HG03342 (cell line): ENCODE data around the gene KLRC1.
"Not testable (repeated sequence)": the region's sequence is repeated elsewhere in the genome, so short reads cannot be mapped to it uniquely, and the experiment has no call there.

Experiments used
- ATAC-seq: cut with Tn5 transposase; IDR thresholded peaks from one replicate; pipeline ENCODE4 v1.9.1; 2021; ENCODE audit warnings: mild to moderate bottlenecking, moderate library complexity; ENCODE audit not compliant: unreplicated experiment

The KLRC1 gene

DNA sequence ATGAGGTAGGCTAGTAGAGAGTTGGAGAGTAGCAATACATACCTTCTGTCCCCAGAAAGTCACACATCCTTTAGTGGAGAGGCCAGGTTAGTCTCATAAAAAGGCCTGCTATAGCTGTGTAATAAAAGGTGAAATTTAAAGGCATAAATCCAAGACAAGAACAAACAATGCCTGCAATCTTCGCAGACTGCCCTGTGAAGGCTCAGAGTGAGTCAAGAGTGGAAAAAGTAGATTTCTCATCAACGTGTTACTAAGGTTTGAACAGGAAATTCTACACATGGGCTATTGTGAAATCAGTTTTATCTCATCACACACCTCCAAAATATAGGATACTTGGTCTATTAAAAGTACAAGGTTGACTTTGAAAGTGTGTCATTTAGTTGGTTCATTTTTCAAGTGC is at the start of gene KLRC1:
KLRC1 (minus strand) TSS at position 222 of the 400 bp plus-strand sequence. CDS start 2,221 bp downstream, outside the sequence.
- ATAC-seq = no peak

DNA sequence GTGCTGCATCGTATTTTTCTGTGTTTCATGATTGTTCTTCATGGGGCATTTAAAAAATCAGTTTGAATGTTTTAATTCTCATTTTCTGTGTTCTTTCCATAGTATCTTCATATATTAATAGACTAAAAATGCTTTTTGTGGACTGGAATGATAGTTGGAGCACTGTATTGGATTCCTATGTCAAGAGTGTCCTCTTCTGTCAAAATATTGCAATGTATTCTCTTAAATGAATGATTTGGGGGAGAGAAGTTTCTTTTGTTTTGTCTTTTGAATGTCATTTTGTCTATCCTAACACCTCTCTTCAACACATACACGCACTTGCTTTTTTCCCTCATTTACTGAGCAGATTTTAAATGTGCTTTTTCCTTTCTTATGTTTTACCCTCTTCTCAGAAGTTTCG is 47.9 kb upstream of the KLRC1 start:
- ATAC-seq = no peak

DNA sequence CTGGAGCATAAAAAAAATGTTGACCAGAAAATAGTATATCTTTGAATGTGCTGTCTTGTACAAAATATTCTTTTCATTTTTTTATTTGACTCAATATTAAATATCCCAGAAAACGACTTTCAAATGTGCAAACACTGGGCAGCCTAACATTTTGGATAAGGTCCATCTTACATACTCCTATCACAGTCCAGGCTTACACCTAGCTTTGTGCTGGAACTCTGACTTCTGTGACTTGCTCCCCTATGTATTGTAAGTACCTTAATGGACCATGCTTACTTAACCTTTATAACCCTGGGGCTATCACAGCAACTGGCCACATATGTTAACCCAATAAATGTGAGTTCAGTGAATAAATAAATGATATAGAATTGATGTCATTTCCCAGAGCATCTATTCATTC is 44.9 kb upstream of the KLRC1 start:
- no peak for ATAC-seq

DNA sequence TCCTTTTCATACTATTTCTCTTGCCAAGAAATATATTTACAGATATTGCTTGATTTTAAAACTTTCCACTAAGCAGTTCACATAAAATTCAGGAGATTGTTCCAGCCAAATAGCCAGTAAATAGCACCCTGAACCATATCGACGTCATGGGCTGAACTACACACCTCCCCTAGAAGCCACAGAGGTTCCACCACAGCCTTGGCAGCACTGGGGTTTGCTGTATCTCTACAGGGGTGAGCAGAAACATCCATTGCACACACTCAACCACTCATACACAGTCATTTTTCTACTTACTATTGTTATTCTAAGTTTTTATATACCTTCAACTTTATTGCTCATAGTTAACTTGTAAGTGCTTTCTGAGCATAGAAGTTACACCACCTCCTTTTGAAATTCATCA is 44.4 kb upstream of the KLRC1 start:
- no peak for ATAC-seq

DNA sequence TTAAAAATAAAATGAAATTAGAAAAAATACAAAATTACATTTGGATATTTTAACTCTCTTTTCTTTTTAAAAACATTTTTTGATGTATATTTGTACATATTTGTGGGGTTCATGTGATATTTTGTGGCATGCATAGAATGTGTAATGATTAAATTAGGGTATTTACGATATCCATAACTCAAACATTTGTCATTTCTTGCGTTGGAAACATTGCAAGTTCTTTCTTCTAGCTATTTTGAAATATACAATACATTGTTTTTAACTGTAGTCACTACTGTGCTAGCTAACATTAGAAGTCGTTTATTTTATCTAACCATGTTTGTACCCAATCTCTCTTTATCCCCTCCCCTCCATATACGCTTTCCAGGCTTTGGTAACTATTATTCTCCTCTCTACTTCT is 38.6 kb upstream of the KLRC1 start:
- ATAC-seq = no peak

DNA sequence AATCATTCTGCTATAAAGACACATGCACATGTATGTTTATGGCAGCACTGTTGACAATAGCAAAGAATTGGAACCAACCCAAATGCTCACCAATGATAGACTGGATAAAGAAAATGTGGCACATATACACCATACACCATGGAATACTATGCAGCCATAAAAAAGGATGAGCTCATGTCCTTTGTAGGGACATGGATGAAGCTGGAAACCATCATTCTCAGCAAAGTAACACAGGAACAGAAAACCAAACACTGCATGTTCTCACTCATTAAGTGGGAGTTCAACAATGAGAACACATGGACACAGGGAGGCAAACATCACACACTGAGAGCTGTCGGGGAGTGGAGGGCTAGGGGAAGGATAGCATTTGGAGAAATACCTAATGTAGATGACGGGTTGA is 34.2 kb upstream of the KLRC1 start:
- not testable (repeated sequence) for ATAC-seq

DNA sequence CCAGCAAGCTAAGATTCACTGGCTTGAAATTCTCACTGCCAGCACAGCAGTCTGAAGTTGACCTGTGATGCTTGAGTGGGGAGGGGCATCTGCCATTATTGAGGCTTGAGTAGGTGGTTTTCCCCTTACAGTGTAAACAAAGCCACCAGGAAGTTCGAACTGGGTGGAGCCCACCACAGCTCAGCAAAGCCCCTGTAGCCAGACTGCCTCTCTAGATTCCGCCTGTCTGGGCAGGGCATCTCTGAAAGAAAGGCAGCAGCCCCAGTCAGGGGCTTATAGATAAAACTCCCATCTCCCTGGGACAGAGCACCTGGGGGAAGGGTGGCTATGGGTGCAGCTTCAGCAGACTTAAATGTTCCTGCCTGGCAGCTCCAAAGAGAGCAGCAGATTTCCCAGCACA is 28.7 kb upstream of the KLRC1 start:
- ATAC-seq = not testable (repeated sequence)

DNA sequence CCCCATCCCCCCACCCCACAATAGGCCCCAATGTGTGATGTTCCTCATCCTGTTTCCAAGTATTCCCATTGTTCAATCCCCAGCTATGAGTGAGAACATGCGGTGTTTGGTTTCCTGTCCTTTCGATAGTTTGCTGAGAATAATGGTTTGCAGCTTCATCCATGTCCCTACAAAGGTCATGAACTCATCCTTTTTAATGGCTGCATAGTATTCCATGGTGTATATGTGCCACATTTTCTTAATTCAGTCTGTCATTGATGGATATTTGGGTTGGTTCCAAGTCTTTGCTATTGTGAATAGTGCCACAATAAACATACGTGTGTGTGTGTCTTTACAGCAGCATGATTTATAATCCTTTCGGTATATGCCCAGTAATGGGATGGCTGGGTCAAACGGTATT is 19.6 kb upstream of the KLRC1 start:
- not testable (repeated sequence) for ATAC-seq

DNA sequence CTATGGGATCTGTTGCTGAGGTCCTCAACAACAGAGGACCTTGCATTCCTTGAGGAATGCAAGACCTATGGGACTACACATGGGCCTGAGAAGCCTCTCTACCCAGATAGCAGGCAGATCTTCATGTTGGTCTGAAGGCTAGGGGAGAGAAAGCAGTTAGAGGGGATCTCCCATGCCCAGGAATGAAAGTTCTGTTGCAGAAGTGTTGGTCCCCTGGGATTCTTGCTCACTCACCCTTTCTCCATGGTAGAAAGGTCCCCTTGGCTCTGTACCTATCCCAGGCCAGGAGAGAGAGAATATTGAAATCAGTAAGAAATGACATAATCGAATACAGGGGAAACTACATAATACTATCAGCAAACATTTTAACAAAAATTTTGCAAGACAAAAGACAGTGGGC is 16.5 kb upstream of the KLRC1 start:
- no peak for ATAC-seq

DNA sequence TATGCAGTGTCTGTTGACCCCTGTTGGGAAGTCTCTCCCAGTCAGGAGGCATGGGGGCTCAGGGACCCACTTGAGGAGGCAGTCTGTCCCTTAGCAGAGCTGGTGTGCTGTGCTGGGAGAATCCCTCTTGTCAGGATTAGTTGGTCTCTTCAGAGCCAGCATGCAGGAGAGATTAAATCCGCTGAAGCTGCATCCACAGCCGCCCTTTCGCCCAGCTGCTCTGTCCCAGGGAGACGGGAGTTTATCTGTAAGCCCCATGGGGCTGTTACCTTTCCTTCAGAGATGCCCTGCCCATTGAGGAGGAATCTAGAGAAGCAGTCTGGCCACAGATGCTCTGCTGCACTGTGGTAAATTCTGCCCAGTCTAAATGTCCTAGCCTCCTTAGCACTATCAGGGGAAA is 13.1 kb upstream of the KLRC1 start:
- ATAC-seq = no peak

DNA sequence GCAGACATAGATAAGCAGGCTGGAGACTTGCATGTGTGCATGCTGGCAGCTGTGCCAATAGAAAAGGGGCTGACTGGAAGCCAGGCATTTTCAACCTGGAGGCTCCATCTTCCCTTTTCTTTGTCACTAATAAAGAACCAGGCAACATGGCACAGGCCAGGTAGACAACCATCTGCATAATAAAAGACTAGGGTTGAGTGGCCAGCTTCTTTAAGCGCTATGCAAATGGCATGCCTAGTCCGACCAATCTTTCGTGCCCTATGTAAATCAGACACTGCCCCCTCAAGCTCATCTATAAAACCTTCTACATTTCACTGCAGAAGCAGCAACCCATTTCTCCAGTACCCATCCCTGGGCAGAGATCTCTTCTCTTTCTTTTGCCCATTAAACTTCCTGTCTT is 4.6 kb upstream of the KLRC1 start:
- no peak for ATAC-seq

DNA sequence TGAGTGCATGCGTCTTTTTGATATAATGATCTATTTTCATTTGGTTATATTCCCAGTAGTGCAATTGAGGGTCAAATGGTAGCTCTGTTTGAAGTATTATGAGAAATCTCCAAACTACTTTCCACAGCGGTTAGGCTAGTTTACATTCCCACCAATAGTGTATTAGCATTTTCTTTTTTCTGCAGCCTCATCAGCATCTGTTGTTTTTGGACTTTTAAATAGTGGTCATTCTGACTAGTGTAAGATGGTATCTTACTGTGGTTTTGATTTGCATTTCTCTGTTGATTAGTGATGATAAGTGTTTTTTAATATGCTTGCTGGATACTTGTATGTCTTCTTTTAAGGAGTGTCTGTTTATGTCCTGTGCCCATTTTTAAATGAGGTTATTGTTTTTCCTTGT is 3.7 kb upstream of the KLRC1 start:
- no peak for ATAC-seq

DNA sequence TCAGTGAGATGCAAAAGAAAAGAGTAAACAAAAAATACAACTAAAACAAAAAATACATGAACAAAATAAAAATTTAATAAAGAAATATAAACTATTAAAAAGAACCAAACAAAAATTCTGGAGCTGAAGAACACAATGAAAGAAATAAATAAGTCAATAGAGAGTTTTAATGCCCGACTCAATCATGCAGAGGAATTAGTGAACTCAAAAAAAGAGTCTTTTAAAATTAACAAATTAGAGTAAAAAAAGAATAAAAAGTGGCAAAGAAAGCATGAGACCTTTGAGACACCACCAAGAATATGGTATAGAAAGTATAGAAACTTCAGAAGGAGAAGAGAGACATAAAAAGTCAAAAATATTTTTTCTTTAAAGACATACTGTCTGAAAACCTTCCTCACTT is 2.6 kb upstream of the KLRC1 start:
- no peak for ATAC-seq

DNA sequence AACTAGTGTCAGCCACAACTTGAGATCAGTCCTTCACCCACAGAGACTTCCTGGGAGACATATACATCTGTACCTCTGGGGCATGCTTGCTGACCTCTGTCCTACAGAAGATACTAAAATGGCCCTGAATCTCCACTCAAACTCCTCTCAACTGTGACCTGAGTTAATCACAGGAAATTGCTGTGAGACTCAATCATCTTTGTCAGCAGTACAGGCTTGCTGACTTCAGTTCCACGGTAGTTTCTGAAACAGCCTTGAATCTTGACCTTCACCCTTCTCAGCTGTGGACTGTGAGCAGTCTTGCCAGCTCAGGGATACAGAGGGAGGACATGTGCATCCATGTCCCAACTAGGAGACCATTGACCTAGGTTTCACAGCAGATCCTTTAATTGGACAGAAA is 1.4 kb upstream of the KLRC1 start:
- no peak for ATAC-seq

DNA sequence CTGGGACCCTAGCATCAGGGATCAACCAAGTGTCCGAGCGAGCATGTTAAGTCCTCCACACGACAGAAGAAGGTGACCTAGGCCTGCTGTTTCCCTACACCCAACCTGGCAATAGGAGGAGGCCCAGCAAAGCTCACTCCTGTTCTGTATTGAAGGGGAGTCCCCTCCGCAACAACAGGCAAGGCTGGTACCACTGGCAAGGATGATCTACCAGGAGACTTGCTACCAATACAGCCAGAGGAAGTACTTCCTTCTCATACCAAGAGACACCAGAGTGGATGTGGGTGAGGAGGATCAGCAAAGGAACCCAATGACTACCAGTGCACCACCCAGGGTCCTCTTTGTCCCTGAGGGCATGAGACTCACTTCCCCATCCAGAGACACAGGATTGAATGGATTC is 4.9 kb downstream of the KLRC1 start:
- no peak for ATAC-seq

DNA sequence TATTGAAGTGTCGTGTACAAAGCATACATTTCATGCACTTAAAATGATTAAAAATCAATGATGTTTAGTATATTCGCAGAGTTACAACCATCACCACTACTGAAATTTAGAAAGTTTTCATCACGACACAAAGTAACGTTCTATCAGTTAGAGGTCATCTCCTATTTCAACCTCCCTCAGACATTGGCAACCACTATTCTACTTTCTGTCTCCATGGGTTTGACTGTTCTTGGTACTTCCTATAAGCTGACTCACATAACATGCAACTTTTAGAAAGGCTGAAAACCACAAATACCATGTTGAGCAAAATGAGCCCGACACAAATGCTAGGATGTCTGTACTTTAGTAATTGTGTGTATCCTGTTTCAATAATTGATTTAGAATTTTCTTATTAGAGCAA is 7.1 kb downstream of the KLRC1 start:
- ATAC-seq = not testable (repeated sequence)

DNA sequence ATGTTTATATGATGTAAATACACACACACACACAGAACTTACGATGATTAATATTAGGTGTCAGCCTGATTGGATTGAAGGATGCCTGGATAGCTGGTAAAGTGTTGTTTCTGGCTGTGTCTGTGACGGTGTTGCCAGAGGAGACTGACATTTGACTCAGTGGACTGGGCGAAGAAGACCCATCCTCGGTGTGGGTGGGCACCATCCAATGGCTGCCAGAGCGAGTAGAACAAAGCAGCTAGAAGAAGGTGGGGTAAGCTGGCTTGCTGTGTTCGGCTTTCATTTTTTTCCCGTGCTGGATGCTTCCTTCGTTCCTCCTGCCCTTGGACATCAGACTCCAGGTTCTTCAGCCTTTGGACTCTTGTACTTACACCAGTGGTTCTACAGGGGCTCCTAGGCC is 12.0 kb downstream of the KLRC1 start:
- not testable (repeated sequence) for ATAC-seq

DNA sequence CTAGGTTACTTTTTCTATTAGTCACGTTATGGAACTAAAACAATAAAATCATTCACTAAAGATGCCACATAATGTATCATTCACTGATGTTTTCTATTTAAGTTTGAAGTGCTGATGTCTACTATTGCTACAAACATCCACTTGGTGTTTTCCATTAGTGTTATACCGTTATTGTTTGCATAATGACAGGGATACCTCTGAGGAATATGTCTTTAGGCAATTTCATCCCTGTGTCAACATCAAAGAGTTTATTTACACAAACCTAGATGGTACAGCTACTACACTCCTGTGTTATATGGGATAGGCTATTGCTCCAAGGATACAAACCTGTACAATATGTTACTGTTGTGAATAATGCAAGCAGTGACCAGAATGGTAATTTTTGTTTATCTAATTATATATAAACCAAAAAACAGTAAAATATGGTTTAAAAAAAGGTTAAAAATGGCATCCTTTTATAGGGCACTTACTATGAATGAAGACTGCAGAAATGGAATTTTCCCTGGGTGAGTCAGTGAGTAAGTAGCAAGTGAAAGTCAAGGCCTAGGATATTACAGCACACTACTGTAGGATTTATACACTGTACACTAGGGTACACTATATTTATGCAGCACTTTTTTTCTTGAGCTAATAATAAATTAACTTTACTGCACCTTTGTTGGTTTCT is 13.4 kb downstream of the KLRC1 start:
- not testable (repeated sequence) for ATAC-seq

DNA sequence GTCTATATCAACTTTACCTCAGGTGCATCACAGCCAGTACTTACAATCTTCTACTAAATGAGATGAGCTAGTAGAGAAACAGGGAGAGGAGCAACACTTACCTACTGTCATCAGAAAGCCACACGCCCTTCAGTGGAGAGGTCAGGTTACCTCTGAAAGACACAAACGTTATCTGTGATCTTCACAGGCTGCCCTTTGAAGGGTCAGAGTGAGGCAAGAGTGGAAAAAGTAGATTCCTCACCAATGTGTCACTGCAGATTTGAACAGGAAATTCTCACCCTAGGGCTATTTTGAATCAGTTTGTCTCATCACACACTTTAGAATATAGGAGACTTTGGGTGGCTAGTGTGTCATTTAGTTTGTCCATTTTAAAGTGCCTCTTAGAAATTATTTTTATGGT is 15.6 kb downstream of the KLRC1 start:
- ATAC-seq = not testable (repeated sequence)

DNA sequence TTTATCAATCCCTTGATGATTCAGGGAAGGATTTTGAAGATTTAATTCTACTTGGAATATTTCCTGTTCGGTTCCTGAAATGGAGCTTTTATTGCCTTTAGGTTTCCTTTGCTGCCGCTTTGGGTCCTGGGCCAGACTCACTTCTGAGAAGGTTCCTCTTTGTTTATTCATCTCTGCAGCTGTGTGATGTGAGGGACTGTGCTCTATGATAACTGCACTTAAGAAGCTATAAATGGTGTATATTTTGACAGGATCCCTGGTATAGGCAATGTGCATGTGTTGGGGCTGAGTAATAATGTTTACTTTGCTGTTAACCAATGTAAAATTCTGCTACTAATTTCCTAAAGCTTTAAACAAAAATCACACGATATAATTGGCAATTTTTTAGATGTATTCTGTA is 17.4 kb downstream of the KLRC1 start, which contains the start of gene KLRC2:
KLRC2 (minus strand) TSS at position 195 of the 400 bp plus-strand sequence; CDS start at position 171, 24 bp downstream.
- ATAC-seq = not testable (repeated sequence)

DNA sequence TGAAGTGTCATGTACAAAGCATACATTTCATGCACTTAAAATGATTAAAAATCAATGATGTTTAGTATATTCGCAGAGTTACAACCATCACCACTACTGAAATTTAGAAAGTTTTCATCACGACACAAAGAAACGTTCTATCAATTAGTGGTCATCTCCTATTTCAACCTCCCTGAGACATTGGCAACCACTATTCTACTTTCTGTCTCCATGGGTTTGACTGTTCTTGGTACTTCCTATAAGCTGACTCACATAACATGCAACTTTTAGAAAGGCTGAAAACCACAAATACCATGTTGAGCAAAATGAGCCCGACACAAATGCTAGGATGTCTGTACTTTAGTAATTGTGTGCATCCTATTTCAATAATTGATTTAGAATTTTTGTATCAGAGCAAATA is 22.6 kb downstream of the KLRC1 start:
- not testable (repeated sequence) for ATAC-seq

DNA sequence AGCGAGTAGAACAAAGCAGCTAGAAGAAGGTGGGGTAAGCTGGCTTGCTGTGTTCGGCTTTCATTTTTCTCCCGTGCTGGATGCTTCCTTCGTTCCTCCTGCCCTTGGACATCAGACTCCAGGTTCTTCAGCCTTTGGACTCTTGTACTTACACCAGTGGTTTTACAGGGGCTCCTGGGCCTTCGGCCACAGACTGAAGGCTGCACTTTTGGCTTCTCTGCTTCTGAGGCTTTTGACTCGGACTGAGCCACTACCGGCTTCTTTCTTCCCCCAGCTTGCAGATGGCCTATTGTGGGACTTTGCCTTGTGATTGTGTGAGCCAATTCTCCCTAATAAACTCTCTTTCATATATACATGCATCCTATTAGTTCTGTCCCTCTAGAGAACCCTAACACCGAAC is 27.2 kb downstream of the KLRC1 start:
- ATAC-seq = not testable (repeated sequence)

DNA sequence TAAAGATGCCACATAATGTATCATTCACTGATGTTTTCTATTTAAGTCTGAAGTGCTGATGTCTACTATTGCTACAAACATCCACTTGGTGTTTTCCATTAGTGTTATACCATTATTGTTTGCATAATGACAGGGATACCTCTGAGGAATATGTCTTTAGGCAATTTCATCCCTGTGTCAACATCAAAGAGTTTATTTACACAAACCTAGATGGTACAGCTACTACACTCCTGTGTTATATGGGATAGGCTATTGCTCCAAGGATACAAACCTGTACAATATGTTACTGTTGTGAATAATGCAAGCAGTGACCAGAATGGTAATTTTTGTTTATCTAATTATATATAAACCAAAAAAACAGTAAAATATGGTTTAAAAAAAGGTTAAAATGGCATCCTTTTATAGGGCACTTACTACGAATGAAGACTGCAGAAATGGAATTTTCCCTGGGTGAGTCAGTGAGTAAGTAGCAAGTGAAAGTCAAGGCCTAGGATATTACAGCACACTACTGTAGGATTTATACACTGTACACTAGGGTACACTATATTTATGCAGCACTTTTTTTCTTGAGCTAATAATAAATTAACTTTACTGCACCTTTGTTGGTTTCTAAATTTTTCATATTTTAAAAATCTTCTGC is 28.8 kb downstream of the KLRC1 start:
- not testable (repeated sequence) for ATAC-seq
